Spleen (tissue), 11 donors: ENCODE data around the gene CHMP5. TPM values are rescaled to one million over a fixed set of nuclear protein-coding genes. Genes with fewer than 3 reads are reported as not detected.
A peak's percentile ranks its signal among the peaks of the same experiment; 100 is the strongest.

Source experiments
- DNase-seq: peaks from one replicate; pipeline ENCODE4 v3.0.0-alpha.2; 2020
- H3K27ac ChIP-seq, 8 donors: fragments of 200-600 bp; sonication (generic) in 7 of 8; 1 replicate in 4 of 8; 2 replicates in 4 of 8; pipeline versions ENCODE4 v1.5.0 to v1.8.0; 2016 to 2021; ENCODE audit warnings: inconsistent platforms in 4 of 8, mild to moderate bottlenecking in 4 of 8, moderate library complexity in 1 of 8
- H3K27me3 ChIP-seq, 7 donors: fragments of 200-600 bp; sonication (generic) in 6 of 7; replicated peaks in 1 of 7; 1 replicate in 4 of 7; 2 replicates in 3 of 7; pipeline versions ENCODE4 v1.5.0 to v1.8.0; 2016 to 2021; ENCODE audit warnings: inconsistent platforms in 3 of 7, mild to moderate bottlenecking in 1 of 7
- H3K36me3 ChIP-seq, 6 donors: fragments of 200-600 bp; sonication (generic) in 5 of 6; 1 replicate in 4 of 6; 2 replicates in 2 of 6; pipeline versions ENCODE4 v1.5.0 to v1.8.0; 2016 to 2021; ENCODE audit warnings: inconsistent platforms in 2 of 6
- H3K4me1 ChIP-seq, 6 donors: fragments of 200-600 bp; sonication (generic) in 5 of 6; 1 replicate in 3 of 6; 2 replicates in 3 of 6; pipeline versions ENCODE4 v1.5.0 to v1.8.0; 2016 to 2021; ENCODE audit warnings: inconsistent platforms in 3 of 6
- H3K4me3 ChIP-seq, 8 donors: fragments of 200-600 bp; sonication (generic) in 7 of 8; 1 replicate in 4 of 8; 2 replicates in 4 of 8; pipeline versions ENCODE4 v1.5.0 to v1.8.0; 2016 to 2021; ENCODE audit warnings: inconsistent platforms in 4 of 8, mild to moderate bottlenecking in 4 of 8, moderate library complexity in 2 of 8
- H3K9me3 ChIP-seq, 8 donors: fragments of 200-600 bp; sonication (generic) in 7 of 8; 1 replicate in 4 of 8; 2 replicates in 4 of 8; pipeline versions ENCODE4 v1.5.0 to v1.8.0; 2016 to 2021; ENCODE audit warnings: inconsistent platforms in 4 of 8
- POLR2A ChIP-seq, 3 donors: fragments of 450-650 bp; IDR thresholded peaks; one replicate each; pipeline ENCODE4 v1.5.1; 2017; ENCODE audit warnings: antibody characterized with exemption in 3 of 3, mild to moderate bottlenecking in 1 of 3
- POLR2AphosphoS5 ChIP-seq, 3 donors: sonication (generic); formaldehyde crosslinking; IDR thresholded peaks; one replicate each; pipeline ENCODE4 v1.5.1; 2017; ENCODE audit warnings: antibody characterized with exemption in 3 of 3
- WGBS, 5 donors: extraction: QIAGEN DNeasy Blood & Tissue Kit in 3 of 5; methylation state at CpG; one replicate each; pipeline versions ENCODE4 v1.1.5 to v1.1.7; 2013 to 2018; 5-methylcytosine and 5-hydroxymethylcytosine counted together
- intact Hi-C: fragments of 100-400 bp; cut with DNase I; formaldehyde crosslinking; loops from one replicate; pipeline ENCODE4 v1.15.0; 2023; ENCODE audit warnings: low total_unique reads
- polyA plus RNA-seq, 3 donors: library from polyadenylated mRNA; stranded (reverse); fragments of 200-250 nt; gene quantifications; one replicate each; pipeline ENCODE4 v1.2.1, GENCODE V29; 2013
- total RNA-seq, 7 donors: library from RNA; depleted of rRNA in 3 of 7; stranded (reverse); fragments of >200 nt in 3 of 7; fragmentation: NEBNext Ultra II Directional in 4 of 7; extraction: Animal tissue kit (Norgen Biotek cat#: 25700) in 4 of 7; gene quantifications; one replicate each; pipeline versions ENCODE4 v1.1.0 to v1.2.1, GENCODE V29; 2016 to 2021
- TF ChIP-seq, protein P1 (sequence below), 11 experiments: fragments of 200-600 bp in 7 of 11; fragments of 450-650 bp in 4 of 11; sonication (generic) in 4 of 11; IDR thresholded peaks in 8 of 11; conservative IDR thresholded peaks in 3 of 11; 1 replicate in 7 of 11; 2 replicates in 4 of 11; pipeline versions ENCODE4 v1.4.0 to v1.8.0; 2016 to 2021; ENCODE audit warnings: antibody characterized with exemption in 11 of 11, inconsistent platforms in 4 of 11, mild to moderate bottlenecking in 1 of 11
- donor health status: healthy with polysubstance abuse.
- donor health status: DM: no; HTN: no; CAD: no; lungs with moderate emphysema.
- donor health status: DM: no; HTN: no; CAD: no.
- donor health status: Bipolar disorder and iron deficiency.
- donor health status: healthy.
- donor health status: DM: no; HTN: no; CAD: no.
- donor health status: DM: yes; HTN: yes; CAD: no.

The CHMP5 gene
- total and polyA plus RNA-seq, 10 donors, result 43.6 to 75.9 (median 54.8) TPM

DNA sequence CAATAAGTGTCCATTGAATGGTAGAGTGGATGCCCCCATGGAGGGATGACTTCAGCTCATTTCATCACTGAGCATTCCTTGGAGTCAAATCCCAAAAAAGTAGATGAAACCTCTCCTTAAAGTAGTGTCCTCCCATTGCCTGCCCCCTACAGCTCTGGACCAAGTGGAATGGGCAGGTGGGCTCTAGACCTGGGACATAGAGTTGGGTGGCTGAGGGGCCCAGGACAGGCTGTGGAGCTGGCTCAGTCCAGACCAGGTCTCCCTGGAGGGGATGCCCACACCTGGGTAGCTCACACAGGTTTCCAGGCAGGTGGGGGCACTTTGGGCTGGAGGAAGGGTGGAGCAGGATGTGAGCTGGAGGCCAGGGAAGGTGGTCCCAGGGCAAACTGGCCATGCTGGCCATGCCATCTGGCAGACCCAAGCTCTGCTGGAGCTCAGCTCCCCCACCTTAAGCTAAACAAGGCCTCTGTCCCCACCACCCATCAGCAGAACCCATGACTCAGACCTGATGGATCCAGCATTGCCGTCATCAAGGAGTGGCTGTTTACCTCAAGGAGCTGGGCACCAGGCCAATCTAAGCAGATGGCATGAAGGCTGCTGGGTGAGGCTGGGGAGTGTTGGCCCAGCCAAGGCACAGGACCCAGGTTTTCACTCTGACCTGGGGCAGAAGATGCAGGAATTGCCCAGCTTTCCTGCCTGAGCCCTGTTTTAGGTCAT, 31.1 kb upstream of the CHMP5 start:
- no peaks in the 10 kb centered on the region for H3K4me1 ChIP-seq
- 24 to 50% (median 40%) methylated on average over 1 of the region's 1 CpG for WGBS, 5 donors
- no peak overlapping the region for H3K27ac ChIP-seq
- H3K9me3 ChIP-seq, result no peaks in the 10 kb centered on the region
- no peak for DNase-seq
- no peaks in the 10 kb centered on the region for H3K27me3 ChIP-seq
- TF ChIP-seq POLR2A (IDR thresholded peaks at IDR 0.05) (no peak), POLR2AphosphoS5 (IDR thresholded peaks at IDR 0.05) (no peak)
- TF ChIP-seq, protein P1, sequence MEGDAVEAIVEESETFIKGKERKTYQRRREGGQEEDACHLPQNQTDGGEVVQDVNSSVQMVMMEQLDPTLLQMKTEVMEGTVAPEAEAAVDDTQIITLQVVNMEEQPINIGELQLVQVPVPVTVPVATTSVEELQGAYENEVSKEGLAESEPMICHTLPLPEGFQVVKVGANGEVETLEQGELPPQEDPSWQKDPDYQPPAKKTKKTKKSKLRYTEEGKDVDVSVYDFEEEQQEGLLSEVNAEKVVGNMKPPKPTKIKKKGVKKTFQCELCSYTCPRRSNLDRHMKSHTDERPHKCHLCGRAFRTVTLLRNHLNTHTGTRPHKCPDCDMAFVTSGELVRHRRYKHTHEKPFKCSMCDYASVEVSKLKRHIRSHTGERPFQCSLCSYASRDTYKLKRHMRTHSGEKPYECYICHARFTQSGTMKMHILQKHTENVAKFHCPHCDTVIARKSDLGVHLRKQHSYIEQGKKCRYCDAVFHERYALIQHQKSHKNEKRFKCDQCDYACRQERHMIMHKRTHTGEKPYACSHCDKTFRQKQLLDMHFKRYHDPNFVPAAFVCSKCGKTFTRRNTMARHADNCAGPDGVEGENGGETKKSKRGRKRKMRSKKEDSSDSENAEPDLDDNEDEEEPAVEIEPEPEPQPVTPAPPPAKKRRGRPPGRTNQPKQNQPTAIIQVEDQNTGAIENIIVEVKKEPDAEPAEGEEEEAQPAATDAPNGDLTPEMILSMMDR (IDR thresholded peaks at IDR 0.05 in 8 of 11, conservative IDR thresholded peaks at IDR 0.05 in 3 of 11), result no peak
- no peak overlapping the region for H3K4me3 ChIP-seq
- intact Hi-C loops, result no loop called here
- no peaks in the 10 kb centered on the region for H3K36me3 ChIP-seq

DNA sequence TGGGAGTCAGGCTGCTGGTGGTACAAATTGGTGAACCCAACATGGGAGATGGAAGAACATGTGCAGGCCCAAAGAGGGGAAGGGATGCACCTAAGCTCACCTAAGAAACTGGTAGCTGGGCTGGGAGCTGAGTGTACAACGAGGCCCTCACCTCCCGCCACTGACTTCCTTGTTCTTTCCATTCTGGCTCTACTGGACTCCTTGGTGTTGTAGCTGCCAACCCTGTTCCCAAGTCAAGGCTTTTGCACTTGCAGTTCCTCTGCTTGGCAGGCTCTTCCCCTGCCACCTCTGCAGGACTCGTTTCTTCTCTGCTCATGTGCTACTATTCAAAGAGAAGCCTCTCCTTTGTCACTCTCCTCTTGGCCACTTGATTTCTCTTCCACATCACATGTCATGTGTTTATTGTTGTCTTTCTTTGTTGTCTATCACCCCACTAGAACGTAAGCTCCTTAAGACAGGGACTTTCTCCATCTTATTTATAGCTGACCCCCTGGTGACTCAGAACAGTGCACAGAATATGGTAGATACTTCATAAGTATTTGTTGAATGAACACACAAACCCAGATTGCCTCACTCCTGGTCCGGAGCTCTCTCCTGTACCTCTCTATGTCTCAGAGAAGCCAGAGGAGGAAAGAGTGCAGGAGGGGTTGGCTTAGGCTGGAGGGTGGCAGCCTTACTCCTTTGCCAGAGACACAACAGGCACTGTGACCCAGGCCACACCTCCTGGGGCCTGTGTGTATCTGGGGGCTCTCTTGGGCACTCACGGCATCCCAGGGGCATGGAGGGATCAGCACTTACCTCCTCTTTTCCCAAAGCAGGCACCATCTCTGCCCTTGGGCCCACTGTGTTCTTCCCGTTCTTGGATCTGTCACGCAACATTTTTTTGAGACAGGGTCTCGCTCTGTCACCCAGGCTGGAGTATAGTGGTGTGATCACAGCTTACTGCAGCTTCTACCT, 30.1 kb upstream of the CHMP5 start:
- Histone ChIP-seq H3K36me3 (no peaks in the 10 kb centered on the region), H3K9me3 (no peaks in the 10 kb centered on the region), H3K27me3 (no peaks in the 10 kb centered on the region), H3K4me3 (no peak overlapping the region), H3K27ac (no peak overlapping the region), H3K4me1 (peaks cover 0 to 5% (median 4%) of the 10 kb centered on the region in 6 donors)
- no peak for DNase-seq
- intact Hi-C loops, result no loop called here
- TF ChIP-seq POLR2A (IDR thresholded peaks at IDR 0.05) (no peak), POLR2AphosphoS5 (IDR thresholded peaks at IDR 0.05) (no peak)
- TF ChIP-seq, protein P1 (IDR thresholded peaks at IDR 0.05 in 8 of 11, conservative IDR thresholded peaks at IDR 0.05 in 3 of 11), result no peak
- WGBS, 5 donors, result 72 to 85% (median 80%) methylated on average over 9 of the region's 9 CpGs

- no peak for DNase-seq
- intact Hi-C loops, result no loop called here
- Histone ChIP-seq H3K9me3 (no peaks in the 10 kb centered on the region), H3K4me1 (peaks cover 0 to 17% (median 7%) of the 10 kb centered on the region in 6 donors), H3K36me3 (no peaks in the 10 kb centered on the region), H3K4me3 (no peak overlapping the region), H3K27me3 (no peaks in the 10 kb centered on the region), H3K27ac (no peak overlapping the region)
- TF ChIP-seq POLR2A (IDR thresholded peaks at IDR 0.05), result no peak
- TF ChIP-seq, protein P1 (IDR thresholded peaks at IDR 0.05 in 8 of 11, conservative IDR thresholded peaks at IDR 0.05 in 3 of 11), result no peak
- no peak for TF ChIP-seq POLR2AphosphoS5 (IDR thresholded peaks at IDR 0.05)
- WGBS, 5 donors, result 86 to 95% (median 93%) methylated on average over 3 of the region's 3 CpGs
Observed at GRCh38 chr9:33236571-33236970, 28.3 kb upstream of the CHMP5 start.

DNA sequence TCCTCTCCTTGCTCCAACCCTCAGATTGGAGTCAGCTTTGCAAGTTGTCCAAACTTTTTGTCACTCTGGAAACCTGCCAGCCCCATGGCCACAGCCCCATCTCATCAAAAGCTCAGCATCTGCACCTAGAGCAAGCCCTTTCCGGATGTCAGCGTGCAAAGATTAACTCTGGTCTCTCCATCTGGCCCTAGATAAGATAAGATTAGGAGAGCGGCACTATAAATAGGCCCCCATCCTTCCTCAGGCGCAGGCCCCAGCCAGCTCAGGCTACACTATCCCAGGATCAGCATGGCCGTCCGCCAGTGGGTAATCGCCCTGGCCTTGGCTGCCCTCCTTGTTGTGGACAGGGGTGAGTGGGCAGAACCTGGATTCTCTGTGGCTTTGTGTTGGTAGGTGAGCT, 24.9 kb upstream of the CHMP5 start, which contains the start of gene SPINK4:
TSS of gene SPINK4 (plus strand) at position 247 of the 400 bp plus-strand sequence. CDS start at position 289, 42 bp downstream.
- no peak within 1 kb of the TSS for H3K4me3 ChIP-seq
- no peaks in the 10 kb centered on the region for H3K27me3 ChIP-seq
- no peaks in the 10 kb centered on the region for H3K9me3 ChIP-seq
- 39 to 47% (median 42%) methylated on average over 7 of the region's 7 CpGs for WGBS, 5 donors
- peaks cover 0 to 17% (median 7%) of the 10 kb centered on the region in 6 donors for H3K4me1 ChIP-seq
- DNase-seq, result peak; percentile 81
- intact Hi-C loops, result no loop called here
- TF ChIP-seq POLR2A (IDR thresholded peaks at IDR 0.05) (no peak), POLR2AphosphoS5 (IDR thresholded peaks at IDR 0.05) (peak; percentile 63 to 77 (median 66))
- TF ChIP-seq, protein P1 (IDR thresholded peaks at IDR 0.05 in 8 of 11, conservative IDR thresholded peaks at IDR 0.05 in 3 of 11), result no peak
- peak within 1 kb of the TSS in 3 of 8 donors; percentile 15 to 37 (median 25) for H3K27ac ChIP-seq
- no peaks in the 10 kb centered on the region for H3K36me3 ChIP-seq
